Esophagus muscularis mucosa (tissue), 4 donors: ENCODE measurements around the gene SOCS3. TPM values are rescaled to one million over a fixed set of nuclear protein-coding genes. Genes with fewer than 3 reads are reported as not detected.

Source experiments
- DNase-seq: peaks from one replicate; pipeline ENCODE4 v3.0.0-alpha.2; 2017; ENCODE audit errors: extremely low spot score
- H3K27ac ChIP-seq, 4 donors: fragments of 200-600 bp; sonication (generic); replicated peaks in 1 of 4; 1 replicate in 3 of 4; 2 replicates in 1 of 4; pipeline ENCODE4 v1.5.1; 2016 to 2019; ENCODE audit warnings: mild to moderate bottlenecking in 1 of 4
- H3K27me3 ChIP-seq, 4 donors: fragments of 200-600 bp; sonication (generic); one replicate each; pipeline versions ENCODE4 v1.5.1 to v1.6.0; 2016 to 2019
- H3K36me3 ChIP-seq, 4 donors: fragments of 200-600 bp; sonication (generic); one replicate each; pipeline ENCODE4 v1.5.1; 2016 to 2019
- H3K4me1 ChIP-seq, 4 donors: fragments of 200-600 bp; sonication (generic); one replicate each; pipeline ENCODE4 v1.5.1; 2016 to 2019
- H3K4me3 ChIP-seq, 4 donors: fragments of 200-600 bp; sonication (generic); 1 replicate in 2 of 4; 2 replicates in 2 of 4; pipeline ENCODE4 v1.5.1; 2016 to 2019; ENCODE audit warnings: mild to moderate bottlenecking in 4 of 4, moderate library complexity in 1 of 4
- H3K9me3 ChIP-seq, 4 donors: fragments of 200-600 bp; sonication (generic); 1 replicate in 3 of 4; 2 replicates in 1 of 4; pipeline ENCODE4 v1.5.1; 2016 to 2019
- EP300 ChIP-seq: sonication (generic); formaldehyde crosslinking; IDR thresholded peaks from one replicate; pipeline ENCODE4 v1.6.1; 2017; ENCODE audit warnings: antibody characterized with exemption
- POLR2A ChIP-seq: fragments of 450-650 bp; IDR thresholded peaks from one replicate; pipeline ENCODE4 v1.6.1; 2017; ENCODE audit warnings: antibody characterized with exemption, moderate library complexity, mild to moderate bottlenecking, low read depth
- POLR2AphosphoS5 ChIP-seq, 2 donors: sonication (generic); formaldehyde crosslinking; IDR thresholded peaks; one replicate each; pipeline ENCODE4 v1.6.1; 2017; ENCODE audit warnings: antibody characterized with exemption in 2 of 2
- WGBS: methylation state at CpG from one replicate; pipeline ENCODE4 v1.1.5; 2018; 5-methylcytosine and 5-hydroxymethylcytosine counted together
- intact Hi-C: fragments of 100-400 bp; cut with DNase I; formaldehyde crosslinking; loops from one replicate; pipeline ENCODE4 v1.15.1; 2023
- total RNA-seq, 4 donors: library from RNA; depleted of rRNA; stranded (reverse); fragments of >200 nt; gene quantifications; one replicate each; pipeline versions ENCODE4 v1.1.0 to v1.2.1, GENCODE V29; 2016
- TF ChIP-seq, protein P1 (sequence below), 3 experiments: fragments of 200-600 bp in 2 of 3; fragments of 450-650 bp in 1 of 3; sonication (generic) in 2 of 3; IDR thresholded peaks; one replicate each; pipeline ENCODE4 v1.5.1; 2017 to 2019; ENCODE audit warnings: antibody characterized with exemption in 3 of 3, mild to moderate bottlenecking in 2 of 3, moderate library complexity in 1 of 3

SOCS3 gene
- total RNA-seq, 4 donors from 2014 or later: 12.5 to 1,139 (median 39.3) TPM

DNA sequence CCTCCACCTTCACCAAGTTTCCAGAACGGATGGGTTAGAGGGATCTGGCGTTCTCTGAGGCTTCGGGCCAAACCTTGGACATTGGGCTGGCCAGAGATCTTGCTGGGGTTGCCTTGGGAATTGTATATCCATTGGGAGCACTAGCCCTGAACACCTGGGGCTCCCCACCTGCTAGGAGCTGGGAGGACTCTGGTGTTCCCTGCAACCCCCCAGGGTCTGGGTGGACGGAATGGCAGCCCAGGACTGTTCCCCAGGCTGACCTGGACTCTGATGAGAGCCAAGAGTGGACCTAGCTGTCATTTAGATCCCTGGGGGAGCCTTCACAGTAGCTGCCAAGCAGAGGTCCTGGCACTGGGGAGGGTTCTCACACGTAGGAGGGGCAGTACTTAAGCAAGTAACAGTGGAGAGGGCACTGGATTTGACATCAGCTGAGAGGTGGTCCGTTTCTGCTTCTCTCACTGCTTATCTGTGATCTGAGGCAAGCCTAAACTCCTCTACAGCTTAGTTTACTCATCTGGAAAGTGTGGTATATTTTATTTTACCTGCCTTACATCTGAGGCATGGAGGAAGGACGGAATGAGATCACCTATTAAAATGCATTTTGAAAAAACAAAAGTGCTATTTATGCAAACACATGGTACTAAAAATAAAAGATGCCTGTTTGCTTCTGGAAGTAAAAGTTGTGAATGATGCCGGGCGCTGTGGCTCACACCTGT, 11.7 kb downstream of the SOCS3 start:
- WGBS: 88% methylated on average over 7 of the region's 9 CpGs
- no peaks in the 10 kb centered on the region for H3K36me3 ChIP-seq
- H3K9me3 ChIP-seq: no peaks in the 10 kb centered on the region
- H3K4me3 ChIP-seq: no peak overlapping the region
- H3K4me1 ChIP-seq: peaks cover 53 to 81% (median 73%) of the 10 kb centered on the region in 4 donors
- no peak overlapping the region for H3K27ac ChIP-seq
- no peak for DNase-seq
- intact Hi-C loops: no loop called here
- TF ChIP-seq POLR2A (no peak), POLR2AphosphoS5 (IDR thresholded peaks at IDR 0.05) (no peak), EP300 (no peak)
- TF ChIP-seq, protein P1, sequence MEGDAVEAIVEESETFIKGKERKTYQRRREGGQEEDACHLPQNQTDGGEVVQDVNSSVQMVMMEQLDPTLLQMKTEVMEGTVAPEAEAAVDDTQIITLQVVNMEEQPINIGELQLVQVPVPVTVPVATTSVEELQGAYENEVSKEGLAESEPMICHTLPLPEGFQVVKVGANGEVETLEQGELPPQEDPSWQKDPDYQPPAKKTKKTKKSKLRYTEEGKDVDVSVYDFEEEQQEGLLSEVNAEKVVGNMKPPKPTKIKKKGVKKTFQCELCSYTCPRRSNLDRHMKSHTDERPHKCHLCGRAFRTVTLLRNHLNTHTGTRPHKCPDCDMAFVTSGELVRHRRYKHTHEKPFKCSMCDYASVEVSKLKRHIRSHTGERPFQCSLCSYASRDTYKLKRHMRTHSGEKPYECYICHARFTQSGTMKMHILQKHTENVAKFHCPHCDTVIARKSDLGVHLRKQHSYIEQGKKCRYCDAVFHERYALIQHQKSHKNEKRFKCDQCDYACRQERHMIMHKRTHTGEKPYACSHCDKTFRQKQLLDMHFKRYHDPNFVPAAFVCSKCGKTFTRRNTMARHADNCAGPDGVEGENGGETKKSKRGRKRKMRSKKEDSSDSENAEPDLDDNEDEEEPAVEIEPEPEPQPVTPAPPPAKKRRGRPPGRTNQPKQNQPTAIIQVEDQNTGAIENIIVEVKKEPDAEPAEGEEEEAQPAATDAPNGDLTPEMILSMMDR (IDR thresholded peaks at IDR 0.05): no peak
- H3K27me3 ChIP-seq: no peaks in the 10 kb centered on the region

DNA sequence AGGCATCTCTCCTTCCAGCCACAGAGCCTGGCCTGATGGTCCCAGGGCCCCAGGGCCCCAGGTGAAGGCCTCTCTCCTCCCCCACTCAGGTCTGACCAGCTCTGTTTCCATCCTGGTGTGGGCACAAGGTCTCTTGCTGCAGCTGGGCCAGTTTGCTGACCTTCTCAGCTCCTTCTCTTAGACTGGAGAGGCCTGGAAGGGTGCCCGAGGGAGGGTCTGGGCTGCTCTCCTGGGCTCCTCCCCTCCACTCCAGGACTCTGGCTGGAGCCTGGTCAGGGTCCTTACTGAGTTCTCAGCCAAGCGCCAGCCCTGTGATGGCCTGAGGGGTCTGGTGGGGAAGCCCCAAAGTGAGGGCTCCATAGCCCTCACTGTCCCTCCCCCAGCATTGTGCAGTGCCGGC, 12.4 kb downstream of the SOCS3 start:
- no peak overlapping the region for H3K27ac ChIP-seq
- H3K4me3 ChIP-seq: no peak overlapping the region
- TF ChIP-seq, protein P1 (IDR thresholded peaks at IDR 0.05): no peak
- TF ChIP-seq EP300 (no peak), POLR2A (no peak), POLR2AphosphoS5 (IDR thresholded peaks at IDR 0.05) (no peak)
- intact Hi-C loops: no loop called here
- 76% methylated on average over 2 of the region's 3 CpGs for WGBS
- peaks cover 57 to 81% (median 76%) of the 10 kb centered on the region in 4 donors for H3K4me1 ChIP-seq
- no peaks in the 10 kb centered on the region for H3K27me3 ChIP-seq
- H3K9me3 ChIP-seq: no peaks in the 10 kb centered on the region
- no peak for DNase-seq
- H3K36me3 ChIP-seq: no peaks in the 10 kb centered on the region

DNA sequence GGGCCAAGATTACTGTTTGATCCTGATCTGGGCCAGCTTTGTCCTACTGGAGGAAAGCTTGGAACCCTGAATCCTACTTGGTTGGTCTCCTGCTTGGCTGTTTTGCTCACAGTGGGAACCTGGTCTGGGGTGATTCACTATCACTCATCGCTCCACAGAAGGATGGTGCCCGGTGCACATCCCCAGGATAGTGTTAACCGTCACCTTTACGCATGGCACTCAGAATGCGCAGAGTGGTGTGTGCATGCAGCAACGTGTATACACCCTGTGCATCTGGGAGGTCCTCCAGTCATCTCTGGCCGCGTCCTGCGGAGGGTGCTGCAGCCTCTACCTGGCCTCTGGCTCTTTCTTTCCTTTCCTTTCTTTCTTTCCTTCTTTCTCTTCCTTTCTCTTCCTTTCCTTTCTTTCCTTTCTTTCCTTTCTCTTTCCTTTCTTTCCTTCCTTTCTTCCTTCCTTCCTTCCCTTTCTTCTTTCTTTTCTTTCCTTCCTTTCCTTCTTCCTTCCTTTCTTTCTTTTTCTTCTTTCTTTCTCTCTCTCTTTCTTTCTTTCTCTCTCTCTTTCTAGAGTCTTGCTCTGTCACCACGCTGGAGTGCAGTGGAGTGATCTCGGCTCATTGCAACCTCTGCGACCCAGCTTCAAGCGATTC, 13.1 kb downstream of the SOCS3 start:
- H3K36me3 ChIP-seq: no peaks in the 10 kb centered on the region
- no peaks in the 10 kb centered on the region for H3K9me3 ChIP-seq
- no peak overlapping the region for H3K27ac ChIP-seq
- intact Hi-C loops: no loop called here
- 93% methylated on average over 13 of the region's 13 CpGs for WGBS
- H3K27me3 ChIP-seq: no peaks in the 10 kb centered on the region
- no peak for DNase-seq
- no peak overlapping the region for H3K4me3 ChIP-seq
- TF ChIP-seq POLR2AphosphoS5 (IDR thresholded peaks at IDR 0.05) (no peak), EP300 (no peak), POLR2A (no peak)
- TF ChIP-seq, protein P1 (IDR thresholded peaks at IDR 0.05): no peak
- peaks cover 55 to 80% (median 75%) of the 10 kb centered on the region in 4 donors for H3K4me1 ChIP-seq

DNA sequence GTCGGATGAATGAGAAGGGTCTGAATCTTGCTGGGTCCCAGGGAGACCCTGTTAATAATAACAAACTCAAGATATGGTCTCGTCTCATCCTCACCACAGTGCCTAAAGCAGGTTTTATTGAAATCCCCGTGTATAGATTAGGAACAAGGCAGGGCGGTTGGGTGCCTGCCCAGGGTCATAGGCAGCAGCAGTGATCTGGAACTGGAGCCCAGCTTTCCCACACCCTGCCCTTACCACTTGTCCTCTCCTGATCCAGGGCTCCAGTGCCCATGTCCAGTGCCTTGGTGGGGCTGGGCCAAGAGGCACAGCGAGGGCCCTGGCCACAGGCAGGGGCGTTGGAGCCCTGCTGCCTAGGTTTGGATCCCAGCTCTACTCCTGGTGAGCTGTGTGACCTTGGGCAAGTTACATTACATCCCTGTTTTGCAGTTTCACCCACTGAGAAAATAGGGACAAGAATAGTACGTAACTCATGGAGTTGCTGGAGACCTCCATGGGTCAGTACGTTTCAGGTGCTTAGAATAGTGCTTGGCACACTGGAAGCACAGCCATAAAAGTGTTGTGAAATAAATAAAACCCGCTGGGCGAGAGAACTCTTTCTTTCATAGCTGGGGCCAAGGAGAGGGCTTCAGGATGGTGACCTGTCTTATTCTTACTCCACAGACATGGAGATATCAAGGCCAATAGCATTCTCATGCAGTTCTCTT, 13.9 kb downstream of the SOCS3 start:
- H3K9me3 ChIP-seq: no peaks in the 10 kb centered on the region
- WGBS: 93% methylated on average over 8 of the region's 10 CpGs
- peaks cover 53 to 79% (median 74%) of the 10 kb centered on the region in 4 donors for H3K4me1 ChIP-seq
- no peak for DNase-seq
- intact Hi-C loops: no loop called here
- H3K36me3 ChIP-seq: no peaks in the 10 kb centered on the region
- H3K4me3 ChIP-seq: no peak overlapping the region
- H3K27ac ChIP-seq: peak overlapping the region in 2 of 4 donors; percentile 89 to 99
- TF ChIP-seq POLR2AphosphoS5 (IDR thresholded peaks at IDR 0.05) (no peak), POLR2A (no peak), EP300 (no peak)
- TF ChIP-seq, protein P1 (IDR thresholded peaks at IDR 0.05): no peak
- H3K27me3 ChIP-seq: no peaks in the 10 kb centered on the region
